Measurements from ENCODE around the gene E2F4. TPM values are rescaled to one million over a fixed set of nuclear protein-coding genes. Genes with fewer than 3 reads are reported as not detected.
A peak's percentile ranks its signal among the peaks of the same experiment; 100 is the strongest.

Gene E2F4
- total and polyA plus RNA-seq, 2 of the 13 experiments (the other 11 are each of a cell fraction or from before 2014, with no cell fraction given) = 84.8 to 91.2 TPM

- TF ChIP-seq ZNF350 (CRISPR knock-in tag; IDR thresholded peaks at IDR 0.05; ENCODE audit: borderline replicate concordance, low read depth) = peak; percentile 88; the same call in 1 of the 2 replicates
- TF ChIP-seq HOXA7 (CRISPR knock-in tag; IDR thresholded peaks at IDR 0.05) = no peak
- TF ChIP-seq GTF2F1 (IDR thresholded peaks at IDR 0.05; ENCODE audit: low read length) = no peak
- 0 out of 2 replicates have a peak, but pooled peaks have one; percentile 4 for TF ChIP-seq GATA4 (IDR thresholded peaks at IDR 0.05; ENCODE audit: borderline replicate concordance, low read depth)
- TF ChIP-seq ZNF256 (CRISPR knock-in tag; conservative IDR thresholded peaks at IDR 0.05) = 0 out of 2 replicates have a peak, but pooled peaks have one; percentile 15
- peak; percentile 80; the same call in 1 of the 2 replicates for TF ChIP-seq ZNF510 (CRISPR knock-in tag; IDR thresholded peaks at IDR 0.05; ENCODE audit: low read depth)
- TF ChIP-seq ZNF605 (CRISPR knock-in tag; IDR thresholded peaks at IDR 0.05) = peak; percentile 88
- peak; percentile 73 for TF ChIP-seq ZNF253 (CRISPR knock-in tag; IDR thresholded peaks at IDR 0.05; ENCODE audit: borderline replicate concordance)
- peak; percentile 37 for TF ChIP-seq ZNF160 (CRISPR knock-in tag; IDR thresholded peaks at IDR 0.05)
- 0 out of 2 replicates have a peak, but pooled peaks have one; percentile 58 for TF ChIP-seq ZNF317 (CRISPR knock-in tag; IDR thresholded peaks at IDR 0.05)
- TF ChIP-seq ZBTB33 (CRISPR knock-in tag; IDR thresholded peaks at IDR 0.05) = no peak
- peak; percentile 85; the same call in 1 of the 2 replicates for TF ChIP-seq IRF2 (CRISPR knock-in tag; IDR thresholded peaks at IDR 0.05)
- peak; percentile 47; the same call in 1 of the 2 replicates for TF ChIP-seq TOPORS (CRISPR knock-in tag; IDR thresholded peaks at IDR 0.05)
- 0 out of 2 replicates have a peak, but pooled peaks have one; percentile 76 for TF ChIP-seq ZBTB3 (CRISPR knock-in tag; IDR thresholded peaks at IDR 0.05; ENCODE audit: borderline replicate concordance, low read depth)
- no peak for TF ChIP-seq FOXO4 (CRISPR knock-in tag; conservative IDR thresholded peaks at IDR 0.05)
- peak; percentile 71; the same call in 1 of the 2 replicates for TF ChIP-seq ZNF792 (CRISPR knock-in tag; IDR thresholded peaks at IDR 0.05)
- peak; percentile 91; the same call in 1 of the 2 replicates for TF ChIP-seq ZBTB25 (CRISPR knock-in tag; IDR thresholded peaks at IDR 0.05)
- TF ChIP-seq TEAD3 (CRISPR knock-in tag; optimal IDR thresholded peaks at IDR 0.05; ENCODE audit: borderline replicate concordance) = peak; percentile 34
- TF ChIP-seq ZNF414 (CRISPR knock-in tag; IDR thresholded peaks at IDR 0.05) = no peak; the same call in 1 of the 2 replicates
- 0 out of 2 replicates have a peak, but pooled peaks have one; percentile 64 for TF ChIP-seq ZNF235 (CRISPR knock-in tag; IDR thresholded peaks at IDR 0.05; ENCODE audit: borderline replicate concordance)
- peak; percentile 71; the same call in 1 of the 2 replicates for TF ChIP-seq ZNF275 (CRISPR knock-in tag; IDR thresholded peaks at IDR 0.05; ENCODE audit: borderline replicate concordance)
- no peak for TF ChIP-seq CENPBD1 (CRISPR knock-in tag; IDR thresholded peaks at IDR 0.05; ENCODE audit: borderline replicate concordance, low read depth)
Measured at GRCh38 chr16:67183627-67184452, 8.1 kb upstream of the E2F4 start, which contains the start of gene MATCAP1 (continued).
